ENCODE results near the gene TTLL10.

DNA sequence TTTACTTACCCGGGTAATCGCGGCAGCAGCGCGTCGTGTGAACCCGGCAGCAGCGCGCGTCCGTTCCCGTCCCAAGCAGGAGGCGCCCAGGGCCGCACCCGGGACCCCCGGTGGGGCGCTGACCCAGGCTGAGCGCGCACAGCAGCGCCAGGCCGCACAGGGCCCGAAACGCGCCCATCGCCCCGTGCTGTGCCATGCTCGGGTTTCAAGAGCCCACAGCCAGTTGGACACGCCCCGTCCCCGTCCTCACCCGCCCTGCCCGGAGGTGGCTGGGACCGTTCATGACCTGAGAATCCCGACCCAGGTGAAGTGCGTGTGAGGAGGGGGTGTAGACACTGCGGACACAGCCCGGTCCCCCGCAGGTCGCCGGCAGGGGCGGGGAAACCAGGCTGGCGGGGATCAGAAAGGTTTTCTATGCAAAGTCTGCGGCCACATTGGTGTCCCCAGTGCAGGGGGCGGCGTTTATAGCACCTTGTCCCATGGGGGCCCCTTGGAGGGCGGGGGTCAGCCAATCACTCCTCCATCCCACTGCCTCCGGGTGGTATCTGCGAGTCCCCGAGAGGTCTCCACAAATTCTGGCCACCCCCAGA lies 32.8 kb downstream of the TTLL10 start, which contains the start of gene TNFRSF18:
- TF ChIP-seq, protein P1, sequence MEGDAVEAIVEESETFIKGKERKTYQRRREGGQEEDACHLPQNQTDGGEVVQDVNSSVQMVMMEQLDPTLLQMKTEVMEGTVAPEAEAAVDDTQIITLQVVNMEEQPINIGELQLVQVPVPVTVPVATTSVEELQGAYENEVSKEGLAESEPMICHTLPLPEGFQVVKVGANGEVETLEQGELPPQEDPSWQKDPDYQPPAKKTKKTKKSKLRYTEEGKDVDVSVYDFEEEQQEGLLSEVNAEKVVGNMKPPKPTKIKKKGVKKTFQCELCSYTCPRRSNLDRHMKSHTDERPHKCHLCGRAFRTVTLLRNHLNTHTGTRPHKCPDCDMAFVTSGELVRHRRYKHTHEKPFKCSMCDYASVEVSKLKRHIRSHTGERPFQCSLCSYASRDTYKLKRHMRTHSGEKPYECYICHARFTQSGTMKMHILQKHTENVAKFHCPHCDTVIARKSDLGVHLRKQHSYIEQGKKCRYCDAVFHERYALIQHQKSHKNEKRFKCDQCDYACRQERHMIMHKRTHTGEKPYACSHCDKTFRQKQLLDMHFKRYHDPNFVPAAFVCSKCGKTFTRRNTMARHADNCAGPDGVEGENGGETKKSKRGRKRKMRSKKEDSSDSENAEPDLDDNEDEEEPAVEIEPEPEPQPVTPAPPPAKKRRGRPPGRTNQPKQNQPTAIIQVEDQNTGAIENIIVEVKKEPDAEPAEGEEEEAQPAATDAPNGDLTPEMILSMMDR (IDR thresholded peaks at IDR 0.05; ENCODE audit: insufficient read depth, low read length, poor library complexity, severe bottlenecking) = no peak
- TF ChIP-seq EZH2phosphoT487 (conservative IDR thresholded peaks at IDR 0.05; ENCODE audit: low read length) = no peak
